Liver (tissue), 3 donors: ENCODE data around the gene ZMPSTE24.

Experiments
- EGR1 ChIP-seq, 2 donors: IDR thresholded peaks; 2 replicates each; pipeline ENCODE4 v1.6.1; 2016 to 2018; ENCODE audit warnings: antibody characterized with exemption in 2 of 2, low read depth in 2 of 2
- GABPA ChIP-seq, 2 donors: IDR thresholded peaks in 1 of 2; conservative IDR thresholded peaks in 1 of 2; 2 replicates each; pipeline ENCODE4 v1.6.1; 2016; ENCODE audit warnings: antibody characterized with exemption in 2 of 2, mild to moderate bottlenecking in 1 of 2, moderate library complexity in 1 of 2
- TAF1 ChIP-seq: conservative IDR thresholded peaks from 2 replicates; pipeline ENCODE4 v1.6.1; 2016; ENCODE audit warnings: antibody characterized with exemption, mild to moderate bottlenecking
- TF ChIP-seq, protein P1 (sequence below): fragments of 150-350 bp; IDR thresholded peaks from 2 replicates; pipeline ENCODE4 v1.5.1; 2017; ENCODE audit warnings: improper control_type of control experiment, low read depth, low read length; ENCODE audit not compliant: missing input control
- donor health status: healthy.
- donor health status: healthy.

DNA sequence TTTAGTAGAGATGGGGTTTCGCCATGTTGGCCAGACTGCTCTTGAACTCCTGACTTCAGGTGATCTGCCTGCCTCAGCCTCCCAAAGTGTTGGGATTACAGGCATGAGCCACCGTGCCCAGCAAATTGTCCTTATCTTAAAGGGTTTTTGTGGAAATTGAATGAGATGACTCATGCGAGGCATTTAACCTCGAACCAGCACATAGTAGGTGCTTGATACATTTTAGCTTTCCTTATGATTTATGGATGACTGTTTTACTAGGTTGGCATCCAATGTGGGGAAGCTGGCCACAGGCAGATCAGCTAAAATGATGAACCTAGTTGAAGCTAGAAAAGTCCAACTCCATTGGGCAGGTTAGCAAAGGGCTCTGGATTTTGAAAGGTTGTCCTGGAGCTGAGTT is 60.4 kb downstream of the ZMPSTE24 start:
- TF ChIP-seq TAF1 = no peak
- TF ChIP-seq, protein P1, sequence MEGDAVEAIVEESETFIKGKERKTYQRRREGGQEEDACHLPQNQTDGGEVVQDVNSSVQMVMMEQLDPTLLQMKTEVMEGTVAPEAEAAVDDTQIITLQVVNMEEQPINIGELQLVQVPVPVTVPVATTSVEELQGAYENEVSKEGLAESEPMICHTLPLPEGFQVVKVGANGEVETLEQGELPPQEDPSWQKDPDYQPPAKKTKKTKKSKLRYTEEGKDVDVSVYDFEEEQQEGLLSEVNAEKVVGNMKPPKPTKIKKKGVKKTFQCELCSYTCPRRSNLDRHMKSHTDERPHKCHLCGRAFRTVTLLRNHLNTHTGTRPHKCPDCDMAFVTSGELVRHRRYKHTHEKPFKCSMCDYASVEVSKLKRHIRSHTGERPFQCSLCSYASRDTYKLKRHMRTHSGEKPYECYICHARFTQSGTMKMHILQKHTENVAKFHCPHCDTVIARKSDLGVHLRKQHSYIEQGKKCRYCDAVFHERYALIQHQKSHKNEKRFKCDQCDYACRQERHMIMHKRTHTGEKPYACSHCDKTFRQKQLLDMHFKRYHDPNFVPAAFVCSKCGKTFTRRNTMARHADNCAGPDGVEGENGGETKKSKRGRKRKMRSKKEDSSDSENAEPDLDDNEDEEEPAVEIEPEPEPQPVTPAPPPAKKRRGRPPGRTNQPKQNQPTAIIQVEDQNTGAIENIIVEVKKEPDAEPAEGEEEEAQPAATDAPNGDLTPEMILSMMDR = no peak
- TF ChIP-seq EGR1 (IDR thresholded peaks at IDR 0.05; ENCODE audit: low read depth in 2 of 2) = no peak
- TF ChIP-seq GABPA (IDR thresholded peaks at IDR 0.05 in 1 of 2, conservative IDR thresholded peaks at IDR 0.05 in 1 of 2) = no peak
